ENCODE results near the gene BZW2.

The BZW2 gene

GRCh38 chr7:16645593-16646471, at the start of gene BZW2, which contains the start of gene ANKMY2:
BZW2 (plus strand) TSS chr7:16646181; CDS start chr7:16665444, 19,263 bp downstream.
ANKMY2 (minus strand) TSS chr7:16645754; CDS start chr7:16645573, 181 bp downstream.
- H3K4me3 ChIP-seq: peak within 1 kb of the TSS; percentile 97
- peaks cover 31% of the 10 kb centered on the region for H3K4me1 ChIP-seq
- no peaks in the 10 kb centered on the region for H3K27me3 ChIP-seq (ENCODE audit: low read depth)
- in situ Hi-C loops (cut with MboI; ENCODE audit: low sequenced_read_pairs): no loop called here
- no peaks in the 10 kb centered on the region for H3K9me3 ChIP-seq
- DNase-seq (ENCODE audit: low spot score in 2 of 2): peak; percentile 89 to 95
- no peaks in the 10 kb centered on the region for H3K36me3 ChIP-seq (replicated peaks)

GRCh38 chr7:16598015-16598414, 48.0 kb upstream of the BZW2 start:
- in situ Hi-C loops (cut with MboI; ENCODE audit: low sequenced_read_pairs): no loop called here
- no peak for DNase-seq (ENCODE audit: low spot score in 2 of 2)
- H3K4me1 ChIP-seq: no peaks in the 10 kb centered on the region
- H3K9me3 ChIP-seq: no peaks in the 10 kb centered on the region; the same call in 1 of the 2 replicates
- H3K27me3 ChIP-seq (ENCODE audit: low read depth): no peaks in the 10 kb centered on the region
- peaks cover 18% of the 10 kb centered on the region for H3K36me3 ChIP-seq (replicated peaks)
- no peak overlapping the region for H3K4me3 ChIP-seq

- no peaks in the 10 kb centered on the region for H3K27me3 ChIP-seq (ENCODE audit: low read depth)
- peaks cover 24% of the 10 kb centered on the region for H3K36me3 ChIP-seq (replicated peaks)
- in situ Hi-C loops (cut with MboI; ENCODE audit: low sequenced_read_pairs): no loop called here
- no peaks in the 10 kb centered on the region for H3K4me1 ChIP-seq
- H3K4me3 ChIP-seq: no peak overlapping the region
- no peak for DNase-seq (ENCODE audit: low spot score in 2 of 2)
- no peaks in the 10 kb centered on the region; the same call in 1 of the 2 replicates for H3K9me3 ChIP-seq
These were observed 46.1 kb upstream of the BZW2 start for GRCh38 chr7:16599860-16600259.

GRCh38 chr7:16603633-16604032, 42.3 kb upstream of the BZW2 start:
- no peak overlapping the region for H3K4me3 ChIP-seq
- no peaks in the 10 kb centered on the region for H3K9me3 ChIP-seq
- H3K36me3 ChIP-seq (replicated peaks): peaks cover 24% of the 10 kb centered on the region
- no peak for DNase-seq (ENCODE audit: low spot score in 2 of 2)
- in situ Hi-C loops (cut with MboI; ENCODE audit: low sequenced_read_pairs): no loop called here
- H3K4me1 ChIP-seq: no peaks in the 10 kb centered on the region
- no peaks in the 10 kb centered on the region for H3K27me3 ChIP-seq (ENCODE audit: low read depth)

GRCh38 chr7:16604054-16604453, 41.9 kb upstream of the BZW2 start:
- Histone ChIP-seq H3K4me3 (no peak overlapping the region), H3K27me3 (ENCODE audit: low read depth) (no peaks in the 10 kb centered on the region), H3K4me1 (no peaks in the 10 kb centered on the region), H3K9me3 (no peaks in the 10 kb centered on the region), H3K36me3 (replicated peaks) (peaks cover 24% of the 10 kb centered on the region)
- in situ Hi-C loops (cut with MboI; ENCODE audit: low sequenced_read_pairs): no loop called here
- DNase-seq (ENCODE audit: low spot score in 2 of 2): peak in 1 of 2 experiments; percentile 25

- H3K4me1 ChIP-seq: no peaks in the 10 kb centered on the region; the same call in 1 of the 2 replicates
- no peak for DNase-seq (ENCODE audit: low spot score in 2 of 2)
- peaks cover 26% of the 10 kb centered on the region for H3K36me3 ChIP-seq (replicated peaks)
- no peak overlapping the region for H3K4me3 ChIP-seq
- no peaks in the 10 kb centered on the region for H3K27me3 ChIP-seq (ENCODE audit: low read depth)
- no peaks in the 10 kb centered on the region for H3K9me3 ChIP-seq
- in situ Hi-C loops (cut with MboI; ENCODE audit: low sequenced_read_pairs): no loop called here
These were observed 39.3 kb upstream of the BZW2 start for GRCh38 chr7:16606704-16607103.

- Histone ChIP-seq H3K27me3 (ENCODE audit: low read depth) (no peaks in the 10 kb centered on the region), H3K4me3 (no peak overlapping the region), H3K4me1 (no peaks in the 10 kb centered on the region; the same call in 1 of the 2 replicates), H3K9me3 (no peaks in the 10 kb centered on the region), H3K36me3 (replicated peaks) (peaks cover 20% of the 10 kb centered on the region)
- no peak for DNase-seq (ENCODE audit: low spot score in 2 of 2)
- in situ Hi-C loops (cut with MboI; ENCODE audit: low sequenced_read_pairs): no loop called here
These were observed 36.0 kb upstream of the BZW2 start for GRCh38 chr7:16609842-16610450.

GRCh38 chr7:16611711-16612110, 34.3 kb upstream of the BZW2 start:
- no peaks in the 10 kb centered on the region for H3K9me3 ChIP-seq
- H3K4me1 ChIP-seq: no peaks in the 10 kb centered on the region; the same call in 1 of the 2 replicates
- DNase-seq (ENCODE audit: low spot score in 2 of 2): no peak
- peaks cover 20% of the 10 kb centered on the region for H3K36me3 ChIP-seq (replicated peaks)
- in situ Hi-C loops (cut with MboI; ENCODE audit: low sequenced_read_pairs): no loop called here
- H3K27me3 ChIP-seq (ENCODE audit: low read depth): no peaks in the 10 kb centered on the region
- H3K4me3 ChIP-seq: no peak overlapping the region

GRCh38 chr7:16615228-16615627, 30.8 kb upstream of the BZW2 start:
- peaks cover 11% of the 10 kb centered on the region for H3K36me3 ChIP-seq (replicated peaks)
- in situ Hi-C loops (cut with MboI; ENCODE audit: low sequenced_read_pairs): no loop called here

GRCh38 chr7:16616122-16616521, 29.9 kb upstream of the BZW2 start:
- DNase-seq (ENCODE audit: low spot score in 2 of 2): no peak
- H3K9me3 ChIP-seq: no peaks in the 10 kb centered on the region
- in situ Hi-C loops (cut with MboI; ENCODE audit: low sequenced_read_pairs): no loop called here
- no peaks in the 10 kb centered on the region for H3K4me1 ChIP-seq
- no peaks in the 10 kb centered on the region for H3K27me3 ChIP-seq (ENCODE audit: low read depth)
- H3K36me3 ChIP-seq (replicated peaks): peaks cover 6% of the 10 kb centered on the region
- no peak overlapping the region for H3K4me3 ChIP-seq

More at GRCh38 chr7:16615228-16615627, 30.8 kb upstream of the BZW2 start:
- peak in 1 of 2 experiments; percentile 36 for DNase-seq (ENCODE audit: low spot score in 2 of 2)
- Histone ChIP-seq H3K4me1 (no peaks in the 10 kb centered on the region), H3K9me3 (no peaks in the 10 kb centered on the region), H3K4me3 (no peak overlapping the region), H3K27me3 (ENCODE audit: low read depth) (no peaks in the 10 kb centered on the region)

- Histone ChIP-seq H3K4me3 (no peak overlapping the region), H3K36me3 (replicated peaks) (peaks cover 6% of the 10 kb centered on the region), H3K9me3 (no peaks in the 10 kb centered on the region), H3K27me3 (ENCODE audit: low read depth) (no peaks in the 10 kb centered on the region), H3K4me1 (no peaks in the 10 kb centered on the region)
- no peak for DNase-seq (ENCODE audit: low spot score in 2 of 2)
- in situ Hi-C loops (cut with MboI; ENCODE audit: low sequenced_read_pairs): no loop called here
These were observed 29.4 kb upstream of the BZW2 start for GRCh38 chr7:16616542-16616941.

GRCh38 chr7:16619979-16620408, 26.0 kb upstream of the BZW2 start:
- in situ Hi-C loops (cut with MboI; ENCODE audit: low sequenced_read_pairs): no loop called here
- no peaks in the 10 kb centered on the region for H3K9me3 ChIP-seq
- H3K27me3 ChIP-seq (ENCODE audit: low read depth): no peaks in the 10 kb centered on the region
- peaks cover 14% of the 10 kb centered on the region for H3K4me1 ChIP-seq
- no peak overlapping the region for H3K4me3 ChIP-seq
- H3K36me3 ChIP-seq (replicated peaks): peaks cover 10% of the 10 kb centered on the region; the same call in 1 of the 2 replicates
- no peak for DNase-seq (ENCODE audit: low spot score in 2 of 2)

- H3K36me3 ChIP-seq (replicated peaks): peaks cover 12% of the 10 kb centered on the region; the same call in 1 of the 2 replicates
- DNase-seq (ENCODE audit: low spot score in 2 of 2): no peak
- H3K4me3 ChIP-seq: no peak overlapping the region
- H3K9me3 ChIP-seq: no peaks in the 10 kb centered on the region
- H3K4me1 ChIP-seq: peaks cover 15% of the 10 kb centered on the region
- H3K27me3 ChIP-seq (ENCODE audit: low read depth): no peaks in the 10 kb centered on the region
- in situ Hi-C loops (cut with MboI; ENCODE audit: low sequenced_read_pairs): no loop called here
These were observed 19.6 kb upstream of the BZW2 start for GRCh38 chr7:16626388-16626787.

GRCh38 chr7:16627236-16627635, 18.7 kb upstream of the BZW2 start:
- Histone ChIP-seq H3K4me3 (no peak overlapping the region), H3K27me3 (ENCODE audit: low read depth) (no peaks in the 10 kb centered on the region), H3K9me3 (no peaks in the 10 kb centered on the region), H3K4me1 (peaks cover 15% of the 10 kb centered on the region), H3K36me3 (replicated peaks) (peaks cover 12% of the 10 kb centered on the region; the same call in 1 of the 2 replicates)
- in situ Hi-C loops (cut with MboI; ENCODE audit: low sequenced_read_pairs): no loop called here
- DNase-seq (ENCODE audit: low spot score in 2 of 2): no peak
